AG09319 (cell line): ENCODE data around the gene GSTA1.
"Not testable (repeated sequence)": the region's sequence is repeated elsewhere in the genome, so short reads cannot be mapped to it uniquely, and the experiment has no call there.

ENCODE experiments used
- DNase-seq: peaks from one replicate; pipeline ENCODE4 v3.0.0-alpha.2; 2010; ENCODE audit warnings: low read depth; ENCODE audit errors: extremely low read depth
- CTCF ChIP-seq: IDR thresholded peaks from 2 replicates; pipeline ENCODE4 v1.5.1; 2011; ENCODE audit warnings: low read depth, mild to moderate bottlenecking, inconsistent platforms, low read length, moderate library complexity

GSTA1 gene

GRCh38 chr6:52759085-52759484 is 44.5 kb downstream of the GSTA1 start:
- TF ChIP-seq CTCF: no peak
- no peak for DNase-seq

- peak; percentile 8 for DNase-seq
Measured at GRCh38 chr6:52757651-52758338, 45.8 kb downstream of the GSTA1 start.

GRCh38 chr6:52754443-52754842 is 49.2 kb downstream of the GSTA1 start:
- no peak for TF ChIP-seq CTCF
- no peak for DNase-seq

GRCh38 chr6:52753137-52753536 is 50.5 kb downstream of the GSTA1 start:
- not testable (repeated sequence) for DNase-seq

GRCh38 chr6:52752310-52752709 is 51.3 kb downstream of the GSTA1 start:
- TF ChIP-seq CTCF: no peak
- no peak for DNase-seq

- no peak for TF ChIP-seq CTCF
- DNase-seq: no peak
Measured at GRCh38 chr6:52749556-52750152, 54.0 kb downstream of the GSTA1 start.

GRCh38 chr6:52747301-52747700 is 56.3 kb downstream of the GSTA1 start:
- not testable (repeated sequence) for DNase-seq

GRCh38 chr6:52746213-52746612 is 57.4 kb downstream of the GSTA1 start:
- DNase-seq: no peak
- no peak for TF ChIP-seq CTCF

- TF ChIP-seq CTCF: no peak
- no peak for DNase-seq
Measured at GRCh38 chr6:52745764-52746201, 57.8 kb downstream of the GSTA1 start.
